ENCODE results near the gene TEFM.
"Not testable (repeated sequence)": the region's sequence is repeated elsewhere in the genome, so short reads cannot be mapped to it uniquely, and the experiment has no call there.

Gene TEFM

GRCh38 chr17:30947796-30948195, 41.8 kb upstream of the TEFM start:
- CTCF ChIA-PET: no interaction called here
- POLR2A ChIA-PET: no interaction called here
- no peak for TF ChIP-seq CTCF (IDR thresholded peaks at IDR 0.05; ENCODE audit: control extremely low read depth, extremely low read depth, low read depth, missing control alignments)
- DNase-seq (ENCODE audit: extremely low spot score): no peak

- DNase-seq (ENCODE audit: extremely low spot score): no peak
- ChIA-PET CTCF (no interaction called here), POLR2A (no interaction called here)
- no peak for TF ChIP-seq CTCF (IDR thresholded peaks at IDR 0.05; ENCODE audit: control extremely low read depth, extremely low read depth, low read depth, missing control alignments)
These were observed 36.5 kb upstream of the TEFM start for GRCh38 chr17:30942308-30943079.

- ChIA-PET CTCF (interaction anchor here (1.0 to 2.2 kb wide), 5 partner anchors 10 to 23 kb away, joined by 3 to 7 read pairs (median 3); partner anchors contain the start of gene ADAP2), POLR2A (no interaction called here)
- no peak for TF ChIP-seq CTCF (IDR thresholded peaks at IDR 0.05; ENCODE audit: control extremely low read depth, extremely low read depth, low read depth, missing control alignments)
- peak; percentile 48 for DNase-seq (ENCODE audit: extremely low spot score)
These were observed 33.1 kb upstream of the TEFM start for GRCh38 chr17:30939051-30939689.

GRCh38 chr17:30933966-30934365, 27.9 kb upstream of the TEFM start:
- ChIA-PET CTCF (interaction anchor here (1.3 kb wide), 1 partner anchor 38 kb away, joined by 3 read pairs; no protein-coding TSS in a partner anchor), POLR2A (no interaction called here)
- no peak for DNase-seq (ENCODE audit: extremely low spot score)
- no peak for TF ChIP-seq CTCF (IDR thresholded peaks at IDR 0.05; ENCODE audit: control extremely low read depth, extremely low read depth, low read depth, missing control alignments)

- DNase-seq (ENCODE audit: extremely low spot score); POLR2A ChIA-PET: not testable (repeated sequence)
- CTCF ChIA-PET: interaction anchor here (1.0 to 3.4 kb wide), 3 partner anchors 9 to 16 kb away, joined by 3 to 13 read pairs (median 4); no protein-coding TSS in a partner anchor
These were observed 25.5 kb upstream of the TEFM start for GRCh38 chr17:30931582-30931981.

- ChIA-PET POLR2A (no interaction called here), CTCF (interaction anchor here (1.1 to 3.4 kb wide), 2 partner anchors 10 to 15 kb away, joined by 4 to 13 read pairs; no protein-coding TSS in a partner anchor)
- DNase-seq (ENCODE audit: extremely low spot score): no peak
These were observed 24.5 kb upstream of the TEFM start for GRCh38 chr17:30930495-30930894.

GRCh38 chr17:30929861-30930260, 23.8 kb upstream of the TEFM start:
- POLR2A ChIA-PET; DNase-seq (ENCODE audit: extremely low spot score): not testable (repeated sequence)
- CTCF ChIA-PET: interaction anchor here (0.8 to 3.4 kb wide), 2 partner anchors 10 to 14 kb away, joined by 3 to 13 read pairs; no protein-coding TSS in a partner anchor

More at GRCh38 chr17:30930495-30930894, 24.5 kb upstream of the TEFM start:
- no peak for TF ChIP-seq CTCF (IDR thresholded peaks at IDR 0.05; ENCODE audit: control extremely low read depth, extremely low read depth, low read depth, missing control alignments)
